SK-N-DZ (cell line): Measurements from ENCODE around the gene SULT1A1.
"Not testable (repeated sequence)": the region's sequence is repeated elsewhere in the genome, so short reads cannot be mapped to it uniquely, and the experiment has no call there.

Experiments
- DNase-seq: peaks from one replicate; pipeline ENCODE4 v3.0.0-alpha.2; 2015; ENCODE audit warnings: low spot score

The SULT1A1 gene

DNA sequence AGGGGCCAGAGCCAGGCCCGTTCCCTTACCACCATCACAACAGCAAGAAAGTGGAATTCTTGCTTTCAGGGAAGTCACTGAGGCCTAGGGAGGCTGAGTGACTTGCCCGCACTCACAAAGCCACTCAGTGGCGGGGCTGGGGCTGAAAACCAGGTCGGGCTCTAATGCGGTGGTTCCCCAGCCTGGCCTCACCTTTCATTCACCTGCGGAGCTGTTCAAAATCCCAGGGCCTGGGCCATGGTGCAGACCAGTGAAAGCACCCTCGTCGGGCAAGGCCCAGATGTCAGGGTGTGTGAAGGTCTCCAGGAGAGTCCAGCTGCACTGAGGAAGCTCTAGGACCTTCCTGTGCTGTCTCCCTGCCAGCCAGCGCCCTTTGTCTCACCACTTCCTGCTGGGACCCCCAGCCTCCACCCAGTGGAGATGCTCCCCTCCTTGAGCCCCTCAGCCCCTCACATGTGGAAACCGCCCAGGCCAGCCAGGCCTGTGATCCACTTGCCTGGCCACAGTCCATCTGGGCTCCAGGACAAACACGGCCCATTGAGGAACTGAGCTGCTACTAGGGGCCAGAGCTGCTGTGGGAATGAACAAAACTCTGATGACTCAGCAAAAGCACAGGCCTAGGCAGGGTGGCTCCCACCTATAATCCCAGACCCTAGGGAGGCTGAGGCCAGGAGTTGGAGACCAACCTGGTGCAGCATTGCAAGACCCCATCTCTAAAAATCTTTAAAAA lies 812 bp downstream of the SULT1A1 start:
- not testable (repeated sequence) for DNase-seq

DNA sequence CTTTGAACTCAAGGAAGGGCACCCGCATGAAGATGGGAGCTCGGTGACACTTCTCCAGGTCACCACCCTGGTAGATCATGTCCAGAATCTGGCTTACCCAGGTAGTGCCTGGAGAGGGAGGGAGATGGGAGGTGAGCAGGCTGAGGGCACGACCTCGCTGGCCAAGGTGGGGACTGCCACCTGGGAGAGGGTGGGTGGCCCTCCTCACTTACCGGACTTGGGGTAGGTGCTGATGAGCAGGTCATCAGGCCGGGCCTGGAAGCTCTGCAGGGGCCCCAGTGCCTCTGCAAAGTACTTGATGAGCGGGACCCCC lies 1.4 kb downstream of the SULT1A1 start:
- DNase-seq: not testable (repeated sequence)

GRCh38 chr16:28607681-28608495 lies 2.0 kb downstream of the SULT1A1 start:
- DNase-seq: not testable (repeated sequence)

- DNase-seq: no peak
These were observed 2.7 kb downstream of the SULT1A1 start for GRCh38 chr16:28607116-28607623.

GRCh38 chr16:28606291-28607115 lies 3.3 kb downstream of the SULT1A1 start:
- no peak for DNase-seq

- DNase-seq: no peak
These were observed 5.7 kb downstream of the SULT1A1 start for GRCh38 chr16:28604186-28604565.

DNA sequence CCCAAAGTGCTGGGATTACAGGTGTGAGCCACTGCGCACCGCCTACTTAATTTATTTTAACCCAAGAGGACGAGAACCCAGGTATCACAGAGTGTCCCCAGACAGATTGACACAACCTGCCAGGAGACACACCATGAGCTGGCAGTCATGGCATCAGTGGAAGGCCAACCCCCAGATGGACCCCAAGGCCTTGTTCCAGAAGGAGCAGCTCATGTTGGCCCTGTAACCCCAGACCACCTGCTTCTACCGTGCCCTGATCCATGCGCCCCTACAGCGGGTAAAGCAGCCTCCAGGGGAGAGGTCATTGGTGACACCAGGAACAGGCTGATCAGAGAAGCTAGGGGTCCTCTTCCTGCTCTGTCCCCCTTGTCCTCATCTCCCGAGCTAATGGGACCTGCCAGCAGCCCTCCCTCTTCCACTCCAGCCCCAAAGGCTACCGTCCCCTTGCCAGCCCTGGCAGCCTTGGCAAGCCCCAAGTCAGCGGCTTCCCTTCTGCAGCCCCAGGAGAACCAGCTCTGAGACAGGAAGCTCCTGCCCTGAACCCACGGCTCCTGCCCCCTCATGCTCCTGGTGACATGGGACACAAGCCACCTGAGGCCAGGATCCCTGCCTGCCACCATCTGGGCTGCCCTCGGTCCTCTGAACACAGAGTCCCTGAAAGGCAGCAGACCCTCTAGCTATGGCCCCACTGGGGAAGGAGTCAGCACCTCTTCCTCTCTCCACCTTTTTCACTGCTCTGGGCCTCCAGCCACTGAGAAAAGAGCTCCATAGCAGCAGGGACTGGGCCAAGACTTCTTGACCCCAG lies 6.3 kb downstream of the SULT1A1 start:
- no peak for DNase-seq

- no peak for DNase-seq
These were observed 7.3 kb downstream of the SULT1A1 start for GRCh38 chr16:28602529-28602928.

GRCh38 chr16:28602062-28602461 lies 7.8 kb downstream of the SULT1A1 start:
- not testable (repeated sequence) for DNase-seq

- not testable (repeated sequence) for DNase-seq
These were observed 8.3 kb downstream of the SULT1A1 start for GRCh38 chr16:28601589-28601988.

GRCh38 chr16:28600965-28601364 lies 8.9 kb downstream of the SULT1A1 start:
- DNase-seq: not testable (repeated sequence)

DNA sequence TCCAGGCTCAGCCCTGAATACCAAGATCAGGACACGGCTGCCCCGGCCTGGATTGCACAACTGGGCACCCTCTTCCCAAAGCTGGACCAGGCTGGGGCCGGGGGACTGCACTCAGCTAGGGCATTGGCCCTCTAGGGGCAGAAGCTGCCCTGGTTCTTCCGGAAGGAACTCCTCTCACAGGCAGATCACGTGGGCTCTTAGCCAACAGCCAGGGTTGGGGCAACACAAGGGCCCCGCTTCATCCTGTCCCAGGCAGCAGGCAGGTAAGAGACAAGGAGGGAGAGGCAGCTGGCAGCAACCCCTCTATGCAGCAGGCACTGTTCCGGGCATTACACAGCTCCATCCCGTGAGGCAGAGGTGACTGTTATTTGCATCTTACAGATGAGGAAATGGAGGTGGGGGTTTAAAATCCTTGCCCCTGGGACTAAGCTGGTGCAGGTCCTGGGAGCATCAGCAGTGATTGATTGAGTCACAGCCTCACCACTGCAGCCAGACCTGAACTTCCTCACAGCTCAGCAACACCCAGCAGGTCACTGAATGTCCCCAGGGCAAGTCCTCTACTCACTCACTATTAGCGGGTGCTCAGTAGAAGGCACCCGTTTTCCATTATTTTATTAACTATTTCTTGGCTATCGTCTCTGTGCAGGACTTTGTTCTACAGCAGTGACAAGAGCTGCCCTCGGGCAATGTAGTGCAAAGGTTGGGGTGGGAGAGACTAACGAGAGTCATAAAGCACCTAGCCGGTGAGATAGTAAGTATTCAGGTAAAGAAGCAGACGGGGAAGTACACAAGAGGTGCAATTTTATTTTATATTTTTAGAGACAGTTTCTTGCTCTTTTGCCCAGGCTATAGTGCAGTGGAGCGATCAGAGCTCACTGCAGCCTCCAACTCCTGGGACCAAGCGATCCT lies 10.2 kb downstream of the SULT1A1 start:
- DNase-seq: not testable (repeated sequence)

GRCh38 chr16:28597692-28598261 lies 12.1 kb downstream of the SULT1A1 start:
- DNase-seq: peak; percentile 37

- DNase-seq: no peak
These were observed 12.8 kb downstream of the SULT1A1 start, which contains the start of gene SULT1A2 for GRCh38 chr16:28596840-28597691. SULT1A2 (minus strand) TSS chr16:28597050; CDS start chr16:28595930, 1,120 bp downstream.

DNA sequence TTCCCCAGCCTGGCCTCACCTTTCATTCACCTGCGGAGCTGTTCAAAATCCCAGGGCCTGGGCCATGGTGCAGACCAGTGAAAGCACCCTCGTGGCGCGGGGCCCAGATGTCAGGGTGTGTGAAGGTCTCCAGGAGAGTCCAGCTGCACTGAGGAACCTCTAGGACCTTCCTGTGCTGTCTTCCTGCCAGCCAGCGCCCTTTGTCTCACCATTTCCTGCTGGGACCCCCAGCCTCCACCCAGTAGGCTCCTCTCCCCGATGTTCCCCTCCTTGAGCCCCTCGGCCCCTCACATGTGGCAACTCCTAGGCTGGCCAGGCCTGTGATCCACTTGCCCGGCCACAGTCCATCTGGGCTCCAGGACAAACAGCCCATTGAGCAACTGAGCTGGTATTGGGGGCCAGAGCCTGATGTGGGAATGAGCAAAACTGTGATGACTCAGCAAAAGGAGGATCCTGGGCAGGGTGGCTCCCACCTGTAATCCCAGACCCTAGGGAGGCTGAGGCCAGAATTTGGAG lies 13.7 kb downstream of the SULT1A1 start:
- DNase-seq: no peak

DNA sequence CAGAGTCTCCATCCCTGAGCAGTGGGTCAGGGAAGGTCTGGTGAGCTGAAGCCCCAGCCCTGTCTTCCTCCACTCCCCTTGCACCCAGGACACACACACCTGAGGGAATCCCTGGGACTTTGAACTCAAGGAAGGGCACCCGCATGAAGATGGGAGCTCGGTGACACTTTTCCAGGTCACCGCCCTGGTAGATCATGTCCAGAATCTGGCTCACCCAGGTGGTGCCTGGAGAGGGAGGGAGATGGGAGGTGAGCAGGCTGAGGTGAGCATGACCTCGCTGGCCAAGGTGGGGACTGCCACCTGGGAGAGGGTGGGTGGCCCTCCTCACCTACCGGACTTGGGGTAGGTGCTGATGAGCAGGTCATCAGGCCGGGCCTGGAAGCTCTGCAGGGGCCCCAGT lies 14.4 kb downstream of the SULT1A1 start:
- DNase-seq: not testable (repeated sequence)

DNA sequence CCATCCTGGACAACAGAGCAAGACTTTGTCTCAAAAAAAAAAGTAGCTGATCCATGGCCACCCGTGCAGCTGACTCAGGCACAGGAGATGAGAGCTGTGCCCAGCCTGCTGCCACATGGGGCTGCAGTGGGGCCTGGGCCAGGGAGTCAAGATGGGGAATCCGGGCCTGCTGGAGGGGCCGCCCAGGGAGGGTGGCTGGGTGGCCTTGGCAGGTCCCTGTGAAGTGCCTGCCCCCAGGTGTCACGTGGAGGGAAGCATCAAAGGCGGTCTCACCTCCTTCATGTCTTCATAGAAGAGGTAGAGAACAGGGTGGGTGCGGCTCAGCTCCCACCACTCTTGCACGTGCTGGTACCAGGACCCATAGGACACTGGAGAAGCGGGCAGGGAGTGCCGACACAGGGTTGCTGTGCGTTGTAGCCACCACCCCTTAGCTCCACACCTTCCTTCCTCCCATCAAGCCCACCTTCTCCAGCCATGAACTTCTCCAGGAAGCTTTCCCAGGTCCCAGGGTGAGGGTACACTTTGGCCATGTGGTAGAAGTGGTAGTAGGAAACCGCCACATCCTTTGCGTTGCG lies 16.8 kb downstream of the SULT1A1 start:
- DNase-seq: no peak

- no peak for DNase-seq
These were observed 17.3 kb downstream of the SULT1A1 start for GRCh38 chr16:28592511-28592910.
